ENCODE data around the gene NUDT3. TPM values are rescaled to one million over a fixed set of nuclear protein-coding genes. Genes with fewer than 3 reads are reported as not detected.

The NUDT3 gene
- total and polyA plus RNA-seq, 4 donors, result 9.0 to 38.5 (median 22.8) TPM

GRCh38 chr6:34438705-34439104 lies 46.2 kb upstream of the NUDT3 start:
- H3K4me1 ChIP-seq (ENCODE audit: control insufficient read depth in 5 of 5, insufficient read depth in 5 of 5, low read length in 5 of 5), result no peaks in the 10 kb centered on the region

GRCh38 chr6:34437644-34437970 lies 45.1 kb upstream of the NUDT3 start:
- no peaks in the 10 kb centered on the region for H3K36me3 ChIP-seq (ENCODE audit: control insufficient read depth in 4 of 4, insufficient read depth in 4 of 4, low read length in 4 of 4)
- H3K9me3 ChIP-seq (ENCODE audit: control insufficient read depth in 4 of 4, insufficient read depth in 3 of 4, low read length in 3 of 4), result no peaks in the 10 kb centered on the region
- WGBS, 2 donors, result 76 to 84% methylated on average over 1 of the region's 1 CpG
- H3K27ac ChIP-seq (ENCODE audit: low read depth in 1 of 2, low read length in 1 of 2), result no peak overlapping the region
- no peak overlapping the region for H3K4me3 ChIP-seq
- DNase-seq, result no peak
- no peaks in the 10 kb centered on the region for H3K27me3 ChIP-seq (ENCODE audit: control insufficient read depth in 3 of 3, insufficient read depth in 3 of 3, low read length in 2 of 3)
- TF ChIP-seq, protein P1, sequence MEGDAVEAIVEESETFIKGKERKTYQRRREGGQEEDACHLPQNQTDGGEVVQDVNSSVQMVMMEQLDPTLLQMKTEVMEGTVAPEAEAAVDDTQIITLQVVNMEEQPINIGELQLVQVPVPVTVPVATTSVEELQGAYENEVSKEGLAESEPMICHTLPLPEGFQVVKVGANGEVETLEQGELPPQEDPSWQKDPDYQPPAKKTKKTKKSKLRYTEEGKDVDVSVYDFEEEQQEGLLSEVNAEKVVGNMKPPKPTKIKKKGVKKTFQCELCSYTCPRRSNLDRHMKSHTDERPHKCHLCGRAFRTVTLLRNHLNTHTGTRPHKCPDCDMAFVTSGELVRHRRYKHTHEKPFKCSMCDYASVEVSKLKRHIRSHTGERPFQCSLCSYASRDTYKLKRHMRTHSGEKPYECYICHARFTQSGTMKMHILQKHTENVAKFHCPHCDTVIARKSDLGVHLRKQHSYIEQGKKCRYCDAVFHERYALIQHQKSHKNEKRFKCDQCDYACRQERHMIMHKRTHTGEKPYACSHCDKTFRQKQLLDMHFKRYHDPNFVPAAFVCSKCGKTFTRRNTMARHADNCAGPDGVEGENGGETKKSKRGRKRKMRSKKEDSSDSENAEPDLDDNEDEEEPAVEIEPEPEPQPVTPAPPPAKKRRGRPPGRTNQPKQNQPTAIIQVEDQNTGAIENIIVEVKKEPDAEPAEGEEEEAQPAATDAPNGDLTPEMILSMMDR (IDR thresholded peaks at IDR 0.05; ENCODE audit: control extremely low read depth, extremely low read depth), result no peak
- ATAC-seq (ENCODE audit: insufficient read depth, low FRiP score), result no peak
- H3K9ac ChIP-seq (ENCODE audit: insufficient read depth in 1 of 2, low read length in 2 of 2), result no peak overlapping the region
- no peaks in the 10 kb centered on the region for H3K4me1 ChIP-seq (ENCODE audit: control insufficient read depth in 5 of 5, insufficient read depth in 5 of 5, low read length in 5 of 5)

More at GRCh38 chr6:34438705-34439104, 46.2 kb upstream of the NUDT3 start:
- no peaks in the 10 kb centered on the region for H3K27me3 ChIP-seq (ENCODE audit: control insufficient read depth in 3 of 3, insufficient read depth in 3 of 3, low read length in 2 of 3)
- no peak overlapping the region for H3K9ac ChIP-seq (ENCODE audit: insufficient read depth in 1 of 2, low read length in 2 of 2)
- ATAC-seq (ENCODE audit: insufficient read depth, low FRiP score) (no peak), DNase-seq (no peak)
- H3K9me3 ChIP-seq (ENCODE audit: control insufficient read depth in 4 of 4, insufficient read depth in 3 of 4, low read length in 3 of 4), result no peaks in the 10 kb centered on the region
- 65 to 68% methylated on average over 4 of the region's 4 CpGs for WGBS, 2 donors
- TF ChIP-seq, protein P1 (IDR thresholded peaks at IDR 0.05; ENCODE audit: control extremely low read depth, extremely low read depth), result no peak
- H3K4me3 ChIP-seq, result no peak overlapping the region
- no peaks in the 10 kb centered on the region for H3K36me3 ChIP-seq (ENCODE audit: control insufficient read depth in 4 of 4, insufficient read depth in 4 of 4, low read length in 4 of 4)
- H3K27ac ChIP-seq (ENCODE audit: low read depth in 1 of 2, low read length in 1 of 2), result no peak overlapping the region

DNA sequence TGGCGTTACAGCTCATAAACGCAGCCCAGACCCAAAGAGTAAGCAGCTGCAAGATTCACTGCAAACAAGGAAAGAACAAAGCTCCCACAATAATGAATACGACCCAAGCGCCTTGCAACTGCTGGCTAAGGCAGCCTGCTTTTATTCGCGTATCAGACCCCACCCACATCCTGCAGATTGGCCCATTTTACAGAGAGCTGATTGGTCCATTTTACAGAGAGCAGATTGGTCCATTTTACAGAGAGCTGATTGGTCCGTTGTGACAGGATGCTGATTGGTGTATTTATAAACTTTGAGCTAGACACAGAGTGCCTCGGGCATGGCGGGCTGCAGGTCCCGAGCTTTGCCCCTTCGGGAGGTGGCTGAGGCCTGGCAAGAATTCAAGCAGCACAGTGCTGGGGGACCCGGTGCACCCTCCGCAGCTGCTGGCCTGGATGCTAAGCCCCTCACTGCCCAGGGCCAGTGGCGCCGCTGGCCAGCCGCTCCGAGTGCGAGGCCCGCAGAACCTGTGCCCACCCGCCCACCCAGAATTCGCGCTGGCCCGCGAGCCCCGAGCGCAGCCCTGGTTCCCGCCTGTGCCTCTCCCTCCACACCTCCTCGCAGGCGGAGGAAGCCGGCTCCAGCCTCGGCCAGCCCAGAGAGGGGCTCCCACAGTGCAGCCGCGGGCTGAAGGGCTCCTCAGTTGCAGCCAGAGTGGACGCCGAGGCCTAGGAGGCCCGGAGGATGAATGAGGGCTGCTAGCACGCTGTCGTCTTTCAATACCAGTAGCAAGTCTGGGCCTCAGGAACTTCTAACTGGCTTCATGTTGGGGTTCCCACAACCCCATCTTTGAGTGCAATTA lies 44.6 kb upstream of the NUDT3 start:
- no peak overlapping the region for H3K9ac ChIP-seq (ENCODE audit: insufficient read depth in 1 of 2, low read length in 2 of 2)
- DNase-seq, result no peak
- no peak for ATAC-seq (ENCODE audit: insufficient read depth, low FRiP score)
- TF ChIP-seq, protein P1 (IDR thresholded peaks at IDR 0.05; ENCODE audit: control extremely low read depth, extremely low read depth), result no peak
- no peaks in the 10 kb centered on the region for H3K36me3 ChIP-seq (ENCODE audit: control insufficient read depth in 4 of 4, insufficient read depth in 4 of 4, low read length in 4 of 4)
- no peaks in the 10 kb centered on the region for H3K27me3 ChIP-seq (ENCODE audit: control insufficient read depth in 3 of 3, insufficient read depth in 3 of 3, low read length in 2 of 3)
- H3K4me3 ChIP-seq, result no peak overlapping the region
- H3K9me3 ChIP-seq (ENCODE audit: control insufficient read depth in 4 of 4, insufficient read depth in 3 of 4, low read length in 3 of 4), result no peaks in the 10 kb centered on the region
- WGBS, 2 donors, result 91 to 94% methylated on average over 38 of the region's 38 CpGs
- no peak overlapping the region for H3K27ac ChIP-seq (ENCODE audit: low read depth in 1 of 2, low read length in 1 of 2)
- no peaks in the 10 kb centered on the region for H3K4me1 ChIP-seq (ENCODE audit: control insufficient read depth in 5 of 5, insufficient read depth in 5 of 5, low read length in 5 of 5)
